Measurements from ENCODE around the gene MALL. TPM values are rescaled to one million over a fixed set of nuclear protein-coding genes. Genes with fewer than 3 reads are reported as not detected.
"Not testable (repeated sequence)": the region's sequence is repeated elsewhere in the genome, so short reads cannot be mapped to it uniquely, and the experiment has no call there.

MALL gene
- polyA plus RNA-seq (ENCODE audit: insufficient read length), result 6.8 TPM

GRCh38 chr2:110115291-110116032 is at the start of gene MALL:
TSS of gene MALL (minus strand) at chr2:110115822. CDS start at chr2:110115792, 30 bp downstream.
- DNase-seq (ENCODE audit: low read depth), result no peak

GRCh38 chr2:110157153-110157793 is 41.7 kb upstream of the MALL start:
- peak; percentile 25 for DNase-seq (ENCODE audit: low read depth)

- DNase-seq (ENCODE audit: low read depth), result not testable (repeated sequence)
Measured at GRCh38 chr2:110154828-110155227, 39.2 kb upstream of the MALL start.

GRCh38 chr2:110154188-110154587 is 38.6 kb upstream of the MALL start:
- DNase-seq (ENCODE audit: low read depth), result not testable (repeated sequence)

GRCh38 chr2:110153416-110153815 is 37.8 kb upstream of the MALL start:
- no peak for DNase-seq (ENCODE audit: low read depth)

GRCh38 chr2:110152943-110153342 is 37.3 kb upstream of the MALL start:
- DNase-seq (ENCODE audit: low read depth), result no peak

- DNase-seq (ENCODE audit: low read depth), result no peak
Measured at GRCh38 chr2:110149330-110150220, 34.0 kb upstream of the MALL start.

GRCh38 chr2:110146945-110147332 is 31.3 kb upstream of the MALL start:
- no peak for DNase-seq (ENCODE audit: low read depth)

- no peak for DNase-seq (ENCODE audit: low read depth)
Measured at GRCh38 chr2:110146183-110146944, 30.7 kb upstream of the MALL start.

GRCh38 chr2:110143982-110144381 is 28.4 kb upstream of the MALL start:
- no peak for DNase-seq (ENCODE audit: low read depth)

GRCh38 chr2:110140401-110140800 is 24.8 kb upstream of the MALL start:
- DNase-seq (ENCODE audit: low read depth), result peak; percentile 1

GRCh38 chr2:110134025-110134424 is 18.4 kb upstream of the MALL start:
- no peak for DNase-seq (ENCODE audit: low read depth)

GRCh38 chr2:110131166-110131565 is 15.5 kb upstream of the MALL start:
- DNase-seq (ENCODE audit: low read depth), result no peak

GRCh38 chr2:110130757-110131156 is 15.1 kb upstream of the MALL start:
- DNase-seq (ENCODE audit: low read depth), result no peak

- DNase-seq (ENCODE audit: low read depth), result no peak
Measured at GRCh38 chr2:110126906-110127305, 11.3 kb upstream of the MALL start.

GRCh38 chr2:110126086-110126773 is 10.6 kb upstream of the MALL start:
- DNase-seq (ENCODE audit: low read depth), result no peak

- no peak for DNase-seq (ENCODE audit: low read depth)
Measured at GRCh38 chr2:110124939-110125691, 9.5 kb upstream of the MALL start.

GRCh38 chr2:110124038-110124825 is 8.6 kb upstream of the MALL start:
- DNase-seq (ENCODE audit: low read depth), result no peak

- no peak for DNase-seq (ENCODE audit: low read depth)
Measured at GRCh38 chr2:110121592-110121991, 6.0 kb upstream of the MALL start.

- DNase-seq (ENCODE audit: low read depth), result no peak
Measured at GRCh38 chr2:110121052-110121334, 5.4 kb upstream of the MALL start.
